Activated T-helper 17 cell treated with anti-CD3 and anti-CD28 coated beads, Interleukin-2, amount 50 U/mL, for 72 hours (primary cell): Measurements from ENCODE around the gene RRP8. TPM values are rescaled to one million over a fixed set of nuclear protein-coding genes. Genes with fewer than 3 reads are reported as not detected.

Experiments
- ATAC-seq: fragments of 150-1000 bp; cut with Tn5 transposase; replicated peaks from 2 replicates; pipeline ENCODE4 v1.10.0; 2021; ENCODE audit warnings: mild to moderate bottlenecking, moderate library complexity
- H3K27ac Mint-ChIP-seq: one replicate; pipeline ENCODE4 v1.8.0; 2022; ENCODE audit warnings: mixed read lengths
- H3K27me3 Mint-ChIP-seq: one replicate; pipeline ENCODE4 v1.8.0; 2022; ENCODE audit warnings: mixed read lengths
- H3K36me3 Mint-ChIP-seq: one replicate; pipeline ENCODE4 v1.8.0; 2022; ENCODE audit warnings: low read depth, mild to moderate bottlenecking, mixed read lengths
- H3K4me1 Mint-ChIP-seq: one replicate; pipeline ENCODE4 v1.8.0; 2022; ENCODE audit warnings: mixed read lengths
- H3K4me3 Mint-ChIP-seq: one replicate; pipeline ENCODE4 v1.8.0; 2022; ENCODE audit warnings: mild to moderate bottlenecking, mixed read lengths
- H3K9me3 Mint-ChIP-seq: one replicate; pipeline ENCODE4 v1.8.0; 2022; ENCODE audit warnings: mixed read lengths
- total RNA-seq, 2 donors: library from RNA; stranded (reverse); gene quantifications; one replicate each; pipeline ENCODE4 v1.2.3, GENCODE V29; 2022

Gene RRP8
- total RNA-seq, 2 donors from 2014 or later = 27.2 to 31.9 TPM

DNA sequence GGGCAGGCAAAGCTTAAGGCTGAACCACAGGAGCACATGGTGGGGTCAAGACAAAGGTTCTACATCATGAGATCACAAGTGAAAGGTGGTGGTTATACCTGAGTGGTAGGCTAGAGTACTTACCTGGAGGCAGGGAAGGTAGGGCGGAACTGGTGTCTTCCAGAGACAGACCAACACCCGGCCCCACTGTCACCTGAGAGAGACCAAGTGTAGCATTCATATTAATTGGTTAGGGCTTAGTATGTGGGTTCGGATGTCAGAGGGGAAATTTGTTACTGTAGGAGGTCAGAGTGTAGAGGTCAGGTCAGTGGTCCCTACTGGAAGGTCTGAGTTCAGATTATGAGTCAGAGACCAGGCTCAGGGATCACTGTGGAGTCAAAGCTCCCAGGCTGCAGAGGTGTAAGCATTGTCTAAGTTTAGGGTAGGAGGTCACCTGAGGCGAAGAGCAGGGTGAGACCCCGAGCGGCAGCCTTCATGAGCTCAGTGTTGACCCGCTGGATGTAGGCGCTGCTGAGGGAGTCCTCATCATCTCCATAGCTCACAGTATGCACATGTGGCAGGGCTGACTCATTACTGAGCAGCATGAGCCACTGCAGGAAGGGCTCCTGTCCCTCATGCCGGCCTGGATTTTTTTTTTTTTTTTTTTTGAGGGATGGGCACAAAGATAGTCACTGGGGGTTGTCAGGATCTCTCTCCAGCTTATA is 12.6 kb upstream of the RRP8 start:
- H3K27ac Mint-ChIP-seq = no peak overlapping the region

DNA sequence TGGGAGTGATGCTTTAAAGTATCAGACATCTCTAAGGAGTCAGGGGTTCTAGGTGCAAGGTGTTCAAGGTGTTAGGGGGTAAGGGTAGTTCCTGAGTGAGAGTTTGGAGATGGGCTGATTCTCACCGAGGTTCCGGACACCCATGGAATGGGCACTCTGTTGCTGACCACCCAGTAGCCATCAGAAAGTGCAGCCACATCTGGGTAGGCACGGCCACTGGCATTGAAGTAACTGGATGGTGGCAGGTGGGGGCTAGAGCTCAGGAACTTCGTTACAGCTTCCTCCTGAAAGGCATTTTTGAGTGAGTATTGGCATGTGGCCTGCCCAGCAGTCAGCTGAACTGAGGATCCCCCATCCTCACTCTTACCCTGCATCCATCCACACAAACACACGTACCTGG is 11.6 kb upstream of the RRP8 start:
- peaks cover 16% of the 10 kb centered on the region for H3K36me3 Mint-ChIP-seq
- ATAC-seq = no peak
- H3K4me3 Mint-ChIP-seq = no peak overlapping the region
- H3K27ac Mint-ChIP-seq = no peak overlapping the region
- H3K4me1 Mint-ChIP-seq = peaks cover 20% of the 10 kb centered on the region
- no peaks in the 10 kb centered on the region for H3K27me3 Mint-ChIP-seq
- no peaks in the 10 kb centered on the region for H3K9me3 Mint-ChIP-seq

More for the DNA sequence above, 12.6 kb upstream of the RRP8 start:
- no peak for ATAC-seq
- Mint-ChIP-seq H3K36me3 (peaks cover 6% of the 10 kb centered on the region), H3K4me3 (no peak overlapping the region), H3K9me3 (no peaks in the 10 kb centered on the region), H3K27me3 (no peaks in the 10 kb centered on the region), H3K4me1 (peaks cover 17% of the 10 kb centered on the region)

DNA sequence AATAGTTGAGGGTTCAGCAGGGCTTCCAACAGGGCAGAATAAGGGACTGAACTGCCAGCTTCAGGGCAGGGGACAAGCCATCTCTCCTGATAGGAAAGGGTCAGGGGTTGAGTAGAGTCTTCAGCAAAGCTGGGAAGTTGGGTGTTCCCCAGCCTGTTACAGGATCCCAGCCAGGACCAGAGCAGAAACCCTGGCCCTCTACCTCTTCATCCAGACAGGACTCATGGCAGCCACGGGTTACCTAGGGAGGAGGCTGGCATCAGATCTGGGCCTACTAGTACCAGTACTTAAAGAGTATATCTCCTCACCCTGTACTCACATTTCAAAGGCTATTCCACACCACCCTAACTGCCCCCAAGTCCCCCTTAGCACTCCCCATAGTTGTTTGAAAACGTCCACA is 11.0 kb upstream of the RRP8 start:
- Mint-ChIP-seq H3K4me3 (no peak overlapping the region), H3K36me3 (peaks cover 22% of the 10 kb centered on the region), H3K9me3 (no peaks in the 10 kb centered on the region), H3K27me3 (no peaks in the 10 kb centered on the region), H3K4me1 (peaks cover 25% of the 10 kb centered on the region), H3K27ac (no peak overlapping the region)
- no peak for ATAC-seq

DNA sequence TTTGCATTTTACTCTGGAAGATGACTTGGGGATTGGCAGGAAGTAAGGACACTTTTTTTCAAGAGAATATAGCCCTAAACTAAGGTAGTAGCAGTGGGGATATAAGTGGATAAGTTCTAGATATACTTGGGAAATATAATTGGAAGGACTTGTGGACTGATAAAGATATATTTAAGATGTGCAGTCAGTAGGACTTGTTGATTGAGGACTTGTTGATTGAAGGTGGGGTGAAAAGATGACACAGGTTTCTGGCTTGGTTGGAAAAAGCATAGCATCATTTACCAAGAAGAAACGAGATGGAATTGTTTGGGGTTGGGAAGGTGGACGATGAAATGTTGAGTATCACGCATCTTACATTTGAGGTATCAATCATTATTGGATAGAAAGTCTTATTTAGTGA is 10.1 kb upstream of the RRP8 start:
- Mint-ChIP-seq H3K27me3 (no peaks in the 10 kb centered on the region), H3K9me3 (no peaks in the 10 kb centered on the region), H3K4me1 (peaks cover 25% of the 10 kb centered on the region), H3K4me3 (no peak overlapping the region), H3K27ac (no peak overlapping the region), H3K36me3 (peaks cover 32% of the 10 kb centered on the region)
- no peak for ATAC-seq

DNA sequence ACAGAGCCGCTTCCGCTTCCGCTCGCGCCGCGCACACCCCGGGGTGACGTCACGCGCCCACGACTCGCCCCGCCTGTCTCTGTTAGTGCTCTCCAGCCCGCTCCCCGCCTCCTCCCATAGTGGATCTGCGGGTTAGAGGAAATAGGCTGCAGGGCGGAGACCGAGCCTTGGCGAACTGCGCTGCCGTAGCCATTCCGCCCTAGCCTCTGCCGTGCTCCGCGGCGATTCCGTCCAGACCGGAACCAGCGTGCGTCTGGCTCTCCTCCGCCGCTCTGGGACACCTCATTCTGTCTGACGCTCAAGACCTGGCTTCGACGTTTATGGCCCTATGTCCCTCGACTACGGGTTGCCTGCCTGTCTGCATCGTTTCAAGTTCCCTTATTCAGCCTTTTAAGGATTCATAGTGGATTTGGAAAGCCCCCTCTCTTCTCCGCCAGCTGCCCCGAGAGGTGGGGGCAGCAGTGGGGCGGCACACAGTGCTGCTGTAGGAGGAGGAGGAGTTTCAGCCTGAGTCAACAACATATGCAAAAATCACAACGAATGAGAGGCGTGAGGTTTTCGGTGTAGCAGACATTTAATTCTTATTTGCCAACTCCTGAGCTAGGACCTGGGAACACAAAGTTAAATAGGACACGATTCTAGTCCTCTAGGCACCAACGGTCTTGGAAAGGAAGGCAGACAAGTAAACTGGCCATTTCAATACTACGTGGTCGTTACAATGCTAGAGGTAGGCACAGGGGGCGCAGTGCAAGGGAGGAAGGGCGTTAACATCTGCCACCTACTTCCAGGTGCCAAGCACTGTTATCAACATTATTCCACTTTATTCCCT is 9.0 kb upstream of the RRP8 start, which contains the start of gene TAF10:
Gene TAF10, minus strand, starts transcription at position 4 of the 829 bp plus-strand sequence. CDS start 27 bp downstream, outside the sequence.
- H3K27me3 Mint-ChIP-seq = no peaks in the 10 kb centered on the region
- no peak within 1 kb of the TSS for H3K4me3 Mint-ChIP-seq
- H3K36me3 Mint-ChIP-seq = peaks cover 43% of the 10 kb centered on the region

DNA sequence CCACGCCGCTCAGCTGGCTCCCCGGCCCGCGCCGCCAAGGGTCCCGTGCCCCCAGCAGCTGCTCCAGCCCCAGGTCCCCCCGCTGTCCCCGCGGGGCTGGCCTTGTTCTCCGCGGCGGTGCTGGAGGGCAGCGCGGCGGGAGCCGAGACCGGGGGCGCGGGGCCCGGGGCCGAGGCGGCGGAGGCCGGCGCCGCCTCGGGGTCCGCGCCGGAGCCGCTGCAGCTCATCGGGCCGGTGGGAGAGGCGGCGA is 8.5 kb upstream of the RRP8 start:
- H3K27ac Mint-ChIP-seq = no peak overlapping the region
- peaks cover 32% of the 10 kb centered on the region for H3K4me1 Mint-ChIP-seq
- peaks cover 47% of the 10 kb centered on the region for H3K36me3 Mint-ChIP-seq
- H3K9me3 Mint-ChIP-seq = no peaks in the 10 kb centered on the region
- no peak for ATAC-seq
- H3K4me3 Mint-ChIP-seq = no peak overlapping the region
- no peaks in the 10 kb centered on the region for H3K27me3 Mint-ChIP-seq

More for the DNA sequence above, 9.0 kb upstream of the RRP8 start, which contains the start of gene TAF10:
- H3K9me3 Mint-ChIP-seq = no peaks in the 10 kb centered on the region
- peak; percentile 84 for ATAC-seq
- peaks cover 29% of the 10 kb centered on the region for H3K4me1 Mint-ChIP-seq
- no peak within 1 kb of the TSS for H3K27ac Mint-ChIP-seq

DNA sequence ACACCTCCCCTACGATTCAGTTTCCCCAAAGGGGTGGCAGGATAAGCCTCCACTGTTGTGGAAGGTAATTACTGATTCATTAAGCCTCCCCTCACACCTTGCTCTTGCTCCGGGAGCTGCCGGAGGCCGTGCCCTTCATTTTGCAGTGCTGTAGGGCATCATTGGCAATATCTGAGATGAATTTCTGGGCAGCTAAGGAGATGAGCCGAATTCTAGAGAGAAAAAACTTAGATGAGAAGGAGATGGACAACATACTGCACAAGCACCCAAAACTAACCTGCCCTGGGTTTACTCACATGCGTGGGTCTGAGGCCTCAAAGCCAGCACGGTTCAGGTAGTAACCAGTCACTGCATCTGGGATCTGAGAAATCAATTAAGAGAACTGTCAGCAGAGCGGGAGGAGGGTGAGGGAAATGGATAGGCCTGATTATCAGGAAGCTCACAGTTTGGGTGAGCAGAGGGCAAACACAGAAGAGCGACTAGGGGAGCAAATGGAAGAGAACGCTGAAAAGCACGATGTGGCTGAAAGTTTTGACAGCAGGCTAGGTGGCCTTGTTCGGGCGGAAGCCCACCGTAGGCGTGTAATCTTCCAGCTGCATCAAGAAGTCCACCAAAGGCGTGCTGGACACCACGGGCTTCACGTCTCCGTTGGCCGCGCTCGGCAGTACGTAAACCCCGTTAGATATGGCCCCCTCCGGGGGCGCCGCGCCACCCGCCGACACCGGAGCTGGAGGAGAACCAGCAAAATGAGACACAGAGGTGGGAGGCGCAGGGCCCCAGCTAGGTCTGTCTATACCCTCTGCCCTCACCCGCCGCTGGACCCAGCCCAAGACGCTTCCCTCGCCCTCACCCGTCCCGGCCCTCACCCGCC is 7.9 kb upstream of the RRP8 start:
- H3K9me3 Mint-ChIP-seq = no peaks in the 10 kb centered on the region
- peaks cover 32% of the 10 kb centered on the region for H3K4me1 Mint-ChIP-seq
- ATAC-seq = peak; percentile 2
- no peaks in the 10 kb centered on the region for H3K27me3 Mint-ChIP-seq
- no peak overlapping the region for H3K27ac Mint-ChIP-seq
- peaks cover 51% of the 10 kb centered on the region for H3K36me3 Mint-ChIP-seq
- H3K4me3 Mint-ChIP-seq = no peak overlapping the region

DNA sequence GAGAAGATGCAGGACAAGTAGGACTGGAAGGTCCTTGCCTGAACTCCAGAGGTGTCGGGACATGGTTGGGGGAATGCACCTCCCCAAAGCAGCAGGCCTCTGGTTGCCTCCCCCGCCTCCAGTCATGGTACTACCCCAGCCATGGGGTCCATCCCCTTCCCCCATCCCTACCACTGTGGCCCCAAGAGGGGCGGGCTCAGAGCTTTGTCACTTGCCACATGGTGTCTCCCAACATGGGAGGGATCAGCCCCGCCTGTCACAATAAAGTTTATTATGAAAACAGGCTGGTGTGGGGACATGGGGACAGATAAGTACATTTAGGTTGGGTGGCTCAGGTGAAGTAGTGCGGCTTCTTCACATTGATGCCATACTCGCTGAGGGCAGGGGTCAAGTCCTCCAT is 7.2 kb upstream of the RRP8 start:
- H3K9me3 Mint-ChIP-seq = no peaks in the 10 kb centered on the region
- H3K4me3 Mint-ChIP-seq = no peak overlapping the region
- H3K4me1 Mint-ChIP-seq = peaks cover 31% of the 10 kb centered on the region
- H3K27ac Mint-ChIP-seq = no peak overlapping the region
- no peak for ATAC-seq
- H3K27me3 Mint-ChIP-seq = no peaks in the 10 kb centered on the region
- H3K36me3 Mint-ChIP-seq = peaks cover 57% of the 10 kb centered on the region

DNA sequence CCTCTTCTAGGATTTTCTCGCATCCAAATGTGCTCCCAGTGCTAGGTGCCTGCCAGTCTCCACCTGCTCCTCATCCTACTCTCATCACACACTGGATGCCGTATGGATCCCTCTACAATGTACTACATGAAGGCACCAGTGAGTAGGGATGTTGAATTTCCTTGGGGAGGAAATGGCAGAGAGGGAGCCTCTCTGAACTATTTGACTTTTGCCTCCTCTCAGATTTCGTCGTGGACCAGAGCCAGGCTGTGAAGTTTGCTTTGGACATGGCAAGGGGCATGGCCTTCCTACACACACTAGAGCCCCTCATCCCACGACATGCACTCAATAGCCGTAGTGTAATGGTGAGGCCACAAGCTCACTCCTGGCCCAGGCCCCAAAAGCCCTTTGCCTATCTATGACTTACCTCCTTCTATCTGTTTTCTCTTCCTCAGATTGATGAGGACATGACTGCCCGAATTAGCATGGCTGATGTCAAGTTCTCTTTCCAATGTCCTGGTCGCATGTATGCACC is 6.1 kb upstream of the RRP8 start:
- ATAC-seq = no peak
- Mint-ChIP-seq H3K27ac (no peak overlapping the region), H3K27me3 (no peaks in the 10 kb centered on the region), H3K36me3 (peaks cover 57% of the 10 kb centered on the region), H3K4me3 (no peak overlapping the region), H3K9me3 (no peaks in the 10 kb centered on the region), H3K4me1 (peaks cover 28% of the 10 kb centered on the region)

DNA sequence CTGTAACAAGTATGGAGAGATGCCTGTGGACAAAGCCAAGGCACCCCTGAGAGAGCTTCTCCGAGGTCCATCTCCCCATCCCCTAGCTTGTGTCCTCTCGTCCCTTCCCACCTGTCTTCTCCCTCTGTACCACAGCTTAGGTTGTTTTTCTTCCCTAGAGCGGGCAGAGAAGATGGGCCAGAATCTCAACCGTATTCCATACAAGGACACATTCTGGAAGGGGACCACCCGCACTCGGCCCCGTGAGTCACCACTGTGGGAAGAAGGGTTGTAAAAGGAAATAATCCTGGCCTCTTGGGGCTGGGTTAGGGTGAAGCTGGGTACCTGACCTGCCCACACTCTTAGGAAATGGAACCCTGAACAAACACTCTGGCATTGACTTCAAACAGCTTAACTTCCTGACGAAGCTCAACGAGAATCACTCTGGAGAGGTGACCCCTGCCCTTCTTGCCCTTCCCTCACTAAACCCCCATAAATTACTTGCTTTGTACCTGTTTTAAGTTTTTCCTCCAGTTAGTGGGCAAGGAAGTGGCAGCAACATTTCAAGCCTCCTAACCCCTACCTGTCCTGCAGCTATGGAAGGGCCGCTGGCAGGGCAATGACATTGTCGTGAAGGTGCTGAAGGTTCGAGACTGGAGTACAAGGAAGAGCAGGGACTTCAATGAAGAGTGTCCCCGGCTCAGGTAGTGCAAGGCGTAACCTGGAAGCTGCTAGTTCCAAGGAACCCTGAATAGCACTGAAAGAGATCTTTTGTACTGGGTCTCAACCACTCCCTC is 5.5 kb upstream of the RRP8 start:
- Mint-ChIP-seq H3K27ac (no peak overlapping the region), H3K4me1 (peaks cover 28% of the 10 kb centered on the region), H3K9me3 (no peaks in the 10 kb centered on the region), H3K36me3 (peaks cover 57% of the 10 kb centered on the region), H3K27me3 (no peaks in the 10 kb centered on the region), H3K4me3 (no peak overlapping the region)
- no peak for ATAC-seq

DNA sequence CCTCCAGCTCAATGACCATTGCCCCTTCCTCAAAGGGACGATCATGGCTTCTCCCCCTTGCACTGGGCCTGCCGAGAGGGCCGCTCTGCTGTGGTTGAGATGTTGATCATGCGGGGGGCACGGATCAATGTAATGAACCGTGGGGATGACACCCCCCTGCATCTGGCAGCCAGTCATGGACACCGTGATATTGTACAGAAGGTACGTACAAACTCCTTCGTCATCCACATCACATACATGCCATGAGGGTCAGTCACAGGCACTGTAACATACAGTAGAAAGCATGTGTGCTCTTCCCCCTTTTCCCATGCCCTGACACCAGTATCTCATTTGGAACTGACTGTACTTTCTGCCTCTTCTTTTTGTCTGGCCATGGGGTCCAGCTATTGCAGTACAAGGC is 4.6 kb upstream of the RRP8 start:
- H3K27me3 Mint-ChIP-seq = no peaks in the 10 kb centered on the region
- no peak for ATAC-seq
- no peak overlapping the region for H3K4me3 Mint-ChIP-seq
- peaks cover 28% of the 10 kb centered on the region for H3K4me1 Mint-ChIP-seq
- peaks cover 57% of the 10 kb centered on the region for H3K36me3 Mint-ChIP-seq
- H3K9me3 Mint-ChIP-seq = no peaks in the 10 kb centered on the region
- H3K27ac Mint-ChIP-seq = no peak overlapping the region

DNA sequence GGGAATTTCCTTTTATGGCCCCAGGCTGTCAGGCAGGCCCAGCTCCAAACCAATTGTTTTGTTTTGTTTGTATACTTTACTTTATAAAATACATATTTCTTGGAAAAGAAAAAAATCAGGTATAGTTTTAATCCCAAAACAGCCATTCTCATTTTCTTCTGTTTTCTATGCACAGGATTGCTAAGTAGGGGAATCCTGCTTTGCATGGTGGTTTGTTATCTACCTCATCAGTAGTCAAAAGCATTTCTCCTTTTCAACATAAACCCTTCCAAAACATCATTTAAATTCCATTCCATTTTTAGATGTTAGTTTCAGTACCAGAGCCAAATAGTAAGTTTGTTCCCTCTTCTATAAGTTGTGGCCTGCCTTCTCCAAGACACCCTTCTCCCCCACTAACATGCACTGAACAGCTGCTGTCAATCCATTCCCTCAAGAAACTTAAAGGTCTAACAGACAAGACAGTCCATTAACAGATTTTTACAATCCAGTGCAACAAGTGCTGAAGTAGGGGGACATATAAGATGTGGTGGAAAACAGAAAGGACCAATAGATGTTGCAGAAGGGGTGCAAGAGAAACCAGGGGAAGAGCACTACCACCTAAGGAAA is 3.9 kb upstream of the RRP8 start:
- peak; percentile 23 for ATAC-seq
- peaks cover 28% of the 10 kb centered on the region for H3K4me1 Mint-ChIP-seq
- no peaks in the 10 kb centered on the region for H3K27me3 Mint-ChIP-seq
- H3K27ac Mint-ChIP-seq = no peak overlapping the region
- H3K36me3 Mint-ChIP-seq = peaks cover 57% of the 10 kb centered on the region
- H3K4me3 Mint-ChIP-seq = no peak overlapping the region
- H3K9me3 Mint-ChIP-seq = no peaks in the 10 kb centered on the region

DNA sequence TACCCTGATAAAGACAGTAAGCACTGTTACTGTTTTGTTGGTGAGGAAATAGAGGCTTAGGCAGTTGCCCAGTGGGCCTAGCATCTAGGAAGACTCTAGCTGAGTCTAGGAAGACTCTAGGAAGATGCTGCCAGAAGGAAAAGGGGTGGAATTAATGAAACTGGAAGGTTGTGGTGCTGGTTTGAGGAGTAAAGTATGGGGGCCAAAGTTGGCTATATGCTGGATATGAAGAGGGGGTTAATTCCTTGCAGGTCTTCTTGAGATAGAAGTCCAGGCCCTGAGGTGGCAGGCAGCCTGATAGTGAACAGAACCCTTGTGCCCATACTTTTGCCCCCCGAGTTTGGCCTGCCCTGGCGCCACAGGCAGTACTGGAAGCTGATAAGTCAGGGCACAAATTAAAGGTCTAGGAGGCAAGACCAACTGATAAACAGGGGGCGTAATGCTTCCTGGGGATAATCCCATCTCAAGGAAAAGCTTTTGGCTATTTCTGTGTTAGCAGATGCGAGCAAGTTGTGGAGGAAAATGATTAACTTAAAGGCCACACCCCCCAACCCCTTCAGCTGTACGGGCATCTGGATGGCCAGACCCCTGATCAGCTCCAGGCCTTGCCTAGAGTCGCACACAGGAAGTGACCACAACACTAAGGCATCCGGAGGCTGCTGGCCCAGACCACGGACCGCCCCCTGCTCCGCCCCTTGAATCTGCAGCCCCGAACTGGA is 3.2 kb upstream of the RRP8 start:
- ATAC-seq = peak; percentile 46
- Mint-ChIP-seq H3K4me3 (no peak overlapping the region), H3K27me3 (no peaks in the 10 kb centered on the region), H3K36me3 (peaks cover 56% of the 10 kb centered on the region), H3K27ac (no peak overlapping the region), H3K4me1 (peaks cover 28% of the 10 kb centered on the region), H3K9me3 (no peaks in the 10 kb centered on the region)
